Measurements from ENCODE around the gene PNMA8C.

PNMA8C gene

DNA sequence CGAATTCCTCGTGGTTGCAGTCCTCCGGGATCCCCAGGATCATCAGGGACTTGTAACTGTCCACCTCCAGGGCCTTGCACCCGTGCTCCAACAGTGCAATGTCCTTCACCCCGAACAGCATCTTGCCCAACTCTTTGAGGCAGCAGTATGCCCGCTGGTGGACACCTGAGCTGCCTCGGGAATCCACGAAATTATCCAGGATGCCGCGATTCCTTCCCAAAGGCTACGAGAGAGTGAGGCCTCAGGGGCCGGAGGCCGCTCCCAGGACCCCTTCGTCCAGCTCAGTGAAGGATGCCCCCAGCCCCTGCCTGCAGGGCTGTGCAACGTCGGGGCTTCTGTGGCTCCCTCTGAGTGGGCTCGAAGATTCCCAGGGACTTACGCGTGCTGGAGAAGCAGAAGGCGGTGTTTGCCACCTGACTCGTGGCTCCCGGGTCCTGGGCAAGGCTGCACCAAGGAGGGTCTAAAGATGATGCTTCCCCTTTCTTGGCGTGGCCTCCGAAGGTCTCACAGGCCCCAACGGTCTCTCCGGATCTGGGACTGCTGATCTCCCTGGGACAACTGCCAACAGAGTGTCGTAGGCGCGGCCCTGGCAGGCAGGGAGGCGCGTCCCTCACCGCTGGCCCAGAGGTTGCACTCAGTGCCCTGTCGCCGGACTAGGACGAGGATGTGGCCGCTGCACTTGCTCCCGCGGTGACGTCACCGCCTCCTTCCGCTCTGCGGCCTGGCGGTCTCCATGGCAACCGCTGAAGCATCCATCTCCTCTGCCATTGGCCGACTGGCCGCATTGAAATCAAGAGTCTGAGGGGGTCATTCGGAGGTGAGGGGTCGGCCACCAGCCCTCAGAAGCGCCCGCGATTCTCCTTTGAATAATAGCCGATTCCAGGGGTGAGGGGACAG lies at the start of gene PNMA8C:
Gene PNMA8C (minus strand): TSS at position 698 of the 897 bp plus-strand sequence. CDS start 577 bp downstream, at position 121.
- H3K4me3 ChIP-seq (replicated peaks; ENCODE audit: low read depth, low read length): no peak within 1 kb of the TSS
- DNase-seq (ENCODE audit: low read depth): peak; percentile 53
- TF ChIP-seq, protein P1, sequence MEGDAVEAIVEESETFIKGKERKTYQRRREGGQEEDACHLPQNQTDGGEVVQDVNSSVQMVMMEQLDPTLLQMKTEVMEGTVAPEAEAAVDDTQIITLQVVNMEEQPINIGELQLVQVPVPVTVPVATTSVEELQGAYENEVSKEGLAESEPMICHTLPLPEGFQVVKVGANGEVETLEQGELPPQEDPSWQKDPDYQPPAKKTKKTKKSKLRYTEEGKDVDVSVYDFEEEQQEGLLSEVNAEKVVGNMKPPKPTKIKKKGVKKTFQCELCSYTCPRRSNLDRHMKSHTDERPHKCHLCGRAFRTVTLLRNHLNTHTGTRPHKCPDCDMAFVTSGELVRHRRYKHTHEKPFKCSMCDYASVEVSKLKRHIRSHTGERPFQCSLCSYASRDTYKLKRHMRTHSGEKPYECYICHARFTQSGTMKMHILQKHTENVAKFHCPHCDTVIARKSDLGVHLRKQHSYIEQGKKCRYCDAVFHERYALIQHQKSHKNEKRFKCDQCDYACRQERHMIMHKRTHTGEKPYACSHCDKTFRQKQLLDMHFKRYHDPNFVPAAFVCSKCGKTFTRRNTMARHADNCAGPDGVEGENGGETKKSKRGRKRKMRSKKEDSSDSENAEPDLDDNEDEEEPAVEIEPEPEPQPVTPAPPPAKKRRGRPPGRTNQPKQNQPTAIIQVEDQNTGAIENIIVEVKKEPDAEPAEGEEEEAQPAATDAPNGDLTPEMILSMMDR (IDR thresholded peaks at IDR 0.05; ENCODE audit: low read length, missing control alignments): no peak

- no peak for DNase-seq (ENCODE audit: low read depth)
- no peak overlapping the region for H3K4me3 ChIP-seq (replicated peaks; ENCODE audit: low read depth, low read length)
- TF ChIP-seq, protein P1 (IDR thresholded peaks at IDR 0.05; ENCODE audit: low read length, missing control alignments): no peak
Measured at GRCh38 chr19:46475986-46476385, 47.2 kb upstream of the PNMA8C start.

DNA sequence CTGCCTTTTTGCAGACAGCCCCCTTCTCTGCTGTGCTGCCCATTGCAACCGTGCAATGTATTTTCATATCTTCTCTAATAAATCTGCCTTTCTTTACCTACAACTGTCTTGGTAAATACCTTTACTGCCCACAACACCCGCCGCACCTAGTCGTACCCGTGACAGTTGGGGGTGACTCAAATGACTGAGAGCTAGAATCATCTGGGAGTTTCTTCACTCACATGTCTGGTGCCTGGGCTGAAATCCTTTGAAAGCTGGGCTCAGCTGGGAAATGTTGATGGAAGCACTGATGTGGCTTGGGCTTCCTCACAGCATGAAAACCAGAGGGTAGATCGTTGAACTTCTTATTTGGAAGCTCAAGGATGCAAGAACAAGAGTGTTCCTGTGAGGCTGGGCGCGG lies 45.5 kb upstream of the PNMA8C start:
- H3K4me3 ChIP-seq (replicated peaks; ENCODE audit: low read depth, low read length): no peak overlapping the region
- TF ChIP-seq, protein P1 (IDR thresholded peaks at IDR 0.05; ENCODE audit: low read length, missing control alignments): no peak
- no peak for DNase-seq (ENCODE audit: low read depth)

GRCh38 chr19:46472592-46472991 lies 43.9 kb upstream of the PNMA8C start:
- no peak overlapping the region for H3K4me3 ChIP-seq (replicated peaks; ENCODE audit: low read depth, low read length)
- TF ChIP-seq, protein P1 (IDR thresholded peaks at IDR 0.05; ENCODE audit: low read length, missing control alignments): no peak
- no peak for DNase-seq (ENCODE audit: low read depth)

- peak overlapping the region; percentile 39 for H3K4me3 ChIP-seq (replicated peaks; ENCODE audit: low read depth, low read length)
- TF ChIP-seq, protein P1 (IDR thresholded peaks at IDR 0.05; ENCODE audit: low read length, missing control alignments): no peak
- DNase-seq (ENCODE audit: low read depth): no peak
Measured at GRCh38 chr19:46471811-46472543, 43.2 kb upstream of the PNMA8C start.

DNA sequence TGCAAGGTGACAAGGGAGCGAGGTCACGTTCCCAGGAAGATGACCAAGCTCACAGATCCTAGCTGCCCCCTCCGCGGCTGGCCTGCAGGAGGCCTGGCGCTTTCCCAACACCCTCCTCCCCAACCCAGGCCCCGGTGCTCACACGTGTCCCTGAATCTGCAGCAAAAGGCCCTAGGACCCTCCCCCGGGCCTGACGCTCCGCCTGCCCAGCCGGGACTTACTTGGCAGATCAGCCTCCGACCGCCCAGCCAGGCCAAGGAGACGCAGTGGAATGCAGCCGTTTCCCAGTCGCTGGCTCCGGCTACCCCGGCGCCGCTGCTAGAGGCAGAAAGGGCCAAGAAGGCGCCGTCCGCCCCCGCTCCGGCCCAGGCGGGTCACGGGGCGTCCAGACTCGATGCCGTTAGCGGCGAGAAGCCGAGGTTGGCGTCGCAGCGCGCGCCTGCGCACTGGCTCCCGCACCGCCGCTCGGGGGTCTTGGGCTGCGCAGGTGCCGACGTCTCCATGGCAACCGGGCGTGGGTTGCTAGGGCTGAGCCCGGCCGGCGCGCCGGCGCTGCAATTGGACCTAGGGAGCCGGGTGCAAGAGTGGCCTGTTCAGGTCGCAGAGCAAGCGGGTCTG lies 42.5 kb upstream of the PNMA8C start, which contains the start of gene PNMA8A:
Gene PNMA8A (minus strand): TSS at position 448 of the 618 bp plus-strand sequence. CDS start 528 bp downstream, outside the sequence.
- TF ChIP-seq, protein P1 (IDR thresholded peaks at IDR 0.05; ENCODE audit: low read length, missing control alignments): peak; percentile 5
- peak within 1 kb of the TSS; percentile 39 for H3K4me3 ChIP-seq (replicated peaks; ENCODE audit: low read depth, low read length)
- DNase-seq (ENCODE audit: low read depth): peak; percentile 83
